HepG2 (cell line): ENCODE results near the gene TOPORS. TPM values are rescaled to one million over a fixed set of nuclear protein-coding genes. Genes with fewer than 3 reads are reported as not detected.
A peak's percentile ranks its signal among the peaks of the same experiment; 100 is the strongest.

Experiments
- ATF1 ChIP-seq: IDR thresholded peaks from 2 replicates; pipeline ENCODE4 v1.6.1; 2016; ENCODE audit warnings: mild to moderate bottlenecking, control low read depth
- CTCF ChIP-seq: sonication (generic); formaldehyde crosslinking; IDR thresholded peaks from 2 replicates; pipeline ENCODE4 v1.5.0; 2020; ENCODE audit warnings: mild to moderate bottlenecking, missing genetic modification reagents, moderate library complexity
- EEA1 ChIP-seq: sonication (generic); formaldehyde crosslinking; IDR thresholded peaks from 2 replicates; pipeline ENCODE4 v1.5.1; 2020; ENCODE audit warnings: mild to moderate bottlenecking, missing genetic modification reagents, borderline replicate concordance
- FOXK2 ChIP-seq: fragments of 450-650 bp; IDR thresholded peaks from 2 replicates; pipeline ENCODE4 v1.6.1; 2016
- KLF13 ChIP-seq: sonication (generic); formaldehyde crosslinking; IDR thresholded peaks from 2 replicates; pipeline ENCODE4 v1.4.0; 2020; ENCODE audit warnings: mild to moderate bottlenecking, missing genetic modification reagents
- NCOA5 ChIP-seq: sonication (generic); formaldehyde crosslinking; IDR thresholded peaks from 2 replicates; pipeline ENCODE4 v1.4.0; 2020; ENCODE audit warnings: missing genetic modification reagents
- SIN3A ChIP-seq: IDR thresholded peaks from 2 replicates; pipeline ENCODE4 v1.6.1; 2011; ENCODE audit warnings: low read depth, mild to moderate bottlenecking, control low read depth, low read length, borderline replicate concordance
- SMAD9 ChIP-seq: sonication (generic); formaldehyde crosslinking; IDR thresholded peaks from 2 replicates; pipeline ENCODE4 v1.5.1; 2020; ENCODE audit warnings: mild to moderate bottlenecking, missing genetic modification reagents
- THYN1 ChIP-seq: sonication (generic); formaldehyde crosslinking; IDR thresholded peaks from 2 replicates; pipeline ENCODE4 v1.8.1; 2023; ENCODE audit warnings: low read depth, mild to moderate bottlenecking, moderate library complexity, missing genetic modification reagents, borderline replicate concordance
- YEATS2 ChIP-seq: sonication (generic); formaldehyde crosslinking; IDR thresholded peaks from 2 replicates; pipeline ENCODE4 v1.4.0; 2020; ENCODE audit warnings: missing genetic modification reagents, borderline replicate concordance
- ZNF230 ChIP-seq: sonication (generic); formaldehyde crosslinking; IDR thresholded peaks from 2 replicates; pipeline ENCODE4 v1.4.0; 2020; ENCODE audit warnings: mild to moderate bottlenecking, missing genetic modification reagents
- ZNF598 ChIP-seq: sonication (generic); formaldehyde crosslinking; IDR thresholded peaks from 2 replicates; pipeline ENCODE4 v1.5.1; 2020; ENCODE audit warnings: mild to moderate bottlenecking, missing genetic modification reagents, borderline replicate concordance
- ZNF724P ChIP-seq: sonication (generic); formaldehyde crosslinking; IDR thresholded peaks from 2 replicates; pipeline ENCODE4 v1.8.0; 2022; ENCODE audit warnings: missing genetic modification reagents, borderline replicate concordance
- ZZZ3 ChIP-seq: sonication (generic); formaldehyde crosslinking; IDR thresholded peaks from 2 replicates; pipeline ENCODE4 v1.4.0; 2020; ENCODE audit warnings: missing genetic modification reagents, mild to moderate bottlenecking, borderline replicate concordance
- polyA plus RNA-seq, 8 experiments: library from polyadenylated mRNA; depleted of rRNA in 3 of 8; stranded (reverse) in 7 of 8; unstranded in 1 of 8; fragments of >200 nt; fragmentation: Illumina TruSeq in 4 of 8; extraction: Trizol in 4 of 8; gene quantifications; 2 replicates each; pipeline versions ENCODE4 v1.2.1 to v1.2.3, GENCODE V29; 2011 to 2016; ENCODE audit warnings: low read depth in 4 of 8, missing spikeins in 1 of 8, mixed read lengths in 1 of 8; ENCODE audit not compliant: insufficient read depth in 1 of 8
- total RNA-seq, 5 experiments: library from RNA; depleted of rRNA; stranded (reverse); fragments of >200 nt; fragmentation: Illumina TruSeq; extraction: Trizol; gene quantifications; 2 replicates each; pipeline ENCODE4 v1.2.3, GENCODE V29; 2016; ENCODE audit warnings: low read depth in 1 of 5
- TF ChIP-seq, protein P1 (sequence below): IDR thresholded peaks from 2 replicates; pipeline ENCODE4 v1.6.1; 2012; ENCODE audit warnings: inconsistent platforms
- TF ChIP-seq, protein P2 (sequence below): sonication (generic); formaldehyde crosslinking; IDR thresholded peaks from 2 replicates; pipeline ENCODE4 v1.4.0; 2020; ENCODE audit warnings: missing genetic modification reagents, borderline replicate concordance
- TF ChIP-seq, protein P3 (sequence below): sonication (generic); formaldehyde crosslinking; IDR thresholded peaks from 2 replicates; pipeline ENCODE4 v1.4.0; 2020; ENCODE audit warnings: missing genetic modification reagents, borderline replicate concordance
- TF ChIP-seq, protein P4 (sequence below): sonication (generic); formaldehyde crosslinking; IDR thresholded peaks from 2 replicates; pipeline ENCODE4 v1.9.0; 2022; ENCODE audit warnings: low read depth, missing genetic modification reagents

TOPORS gene
- total and polyA plus RNA-seq, 2 of the 13 experiments (the other 11 are each of a cell fraction or from before 2014, with no cell fraction given), result 6.8 to 19.6 TPM

DNA sequence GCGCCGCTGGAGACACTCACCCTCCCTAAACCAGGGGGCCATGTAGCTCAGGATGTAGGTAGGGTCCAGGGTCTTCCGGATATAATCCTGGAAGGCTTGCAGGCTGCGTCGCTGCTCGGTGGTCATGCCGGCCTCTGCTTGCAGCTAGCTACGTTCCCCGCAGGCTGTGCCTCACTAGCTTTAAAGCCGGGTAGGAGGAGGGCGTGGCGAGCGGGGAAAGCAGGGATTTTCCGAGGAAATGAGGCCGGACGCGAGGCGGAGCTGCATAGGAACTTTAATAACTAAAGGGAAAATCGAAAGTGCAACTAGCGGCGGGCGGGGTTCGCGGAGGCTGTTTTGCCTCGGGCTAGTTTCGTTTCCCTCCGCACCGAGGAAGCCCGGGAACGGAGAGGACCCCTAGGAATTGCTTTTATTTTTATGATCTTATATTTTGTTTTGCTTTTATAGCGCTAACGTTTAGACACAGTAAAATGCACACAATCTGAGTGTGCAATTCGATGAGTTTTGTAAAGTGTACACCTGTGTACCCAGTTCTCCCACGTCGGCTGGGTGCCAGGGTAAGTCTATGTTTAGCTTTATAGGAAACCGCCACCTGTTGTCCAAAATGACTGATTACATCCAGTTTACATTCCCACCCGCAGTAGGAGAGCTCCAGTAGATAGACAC, 26.2 kb downstream of the TOPORS start, which contains the start of gene RIGI (continued):
- TF ChIP-seq KLF13 (0 out of 2 replicates have a peak, but pooled peaks have one; percentile 55), SIN3A (peak; percentile 84; the same call in 1 of the 2 replicates), EEA1 (CRISPR knock-in tag) (no peak), YEATS2 (CRISPR knock-in tag) (peak; percentile 41; the same call in 1 of the 2 replicates), FOXK2 (peak; percentile 59; the same call in 1 of the 2 replicates), ATF1 (CRISPR knock-in tag) (no peak), SMAD9 (no peak), ZNF230 (no peak), CTCF (peak; percentile 75), ZNF724P (CRISPR knock-in tag) (no peak), ZNF598 (CRISPR knock-in tag) (peak; percentile 93), ZZZ3 (no peak), NCOA5 (CRISPR knock-in tag) (no peak), THYN1 (no peak)
- TF ChIP-seq, protein P1, sequence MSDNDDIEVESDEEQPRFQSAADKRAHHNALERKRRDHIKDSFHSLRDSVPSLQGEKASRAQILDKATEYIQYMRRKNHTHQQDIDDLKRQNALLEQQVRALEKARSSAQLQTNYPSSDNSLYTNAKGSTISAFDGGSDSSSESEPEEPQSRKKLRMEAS, result peak; percentile 31; the same call in 1 of the 2 replicates
- TF ChIP-seq, protein P2, sequence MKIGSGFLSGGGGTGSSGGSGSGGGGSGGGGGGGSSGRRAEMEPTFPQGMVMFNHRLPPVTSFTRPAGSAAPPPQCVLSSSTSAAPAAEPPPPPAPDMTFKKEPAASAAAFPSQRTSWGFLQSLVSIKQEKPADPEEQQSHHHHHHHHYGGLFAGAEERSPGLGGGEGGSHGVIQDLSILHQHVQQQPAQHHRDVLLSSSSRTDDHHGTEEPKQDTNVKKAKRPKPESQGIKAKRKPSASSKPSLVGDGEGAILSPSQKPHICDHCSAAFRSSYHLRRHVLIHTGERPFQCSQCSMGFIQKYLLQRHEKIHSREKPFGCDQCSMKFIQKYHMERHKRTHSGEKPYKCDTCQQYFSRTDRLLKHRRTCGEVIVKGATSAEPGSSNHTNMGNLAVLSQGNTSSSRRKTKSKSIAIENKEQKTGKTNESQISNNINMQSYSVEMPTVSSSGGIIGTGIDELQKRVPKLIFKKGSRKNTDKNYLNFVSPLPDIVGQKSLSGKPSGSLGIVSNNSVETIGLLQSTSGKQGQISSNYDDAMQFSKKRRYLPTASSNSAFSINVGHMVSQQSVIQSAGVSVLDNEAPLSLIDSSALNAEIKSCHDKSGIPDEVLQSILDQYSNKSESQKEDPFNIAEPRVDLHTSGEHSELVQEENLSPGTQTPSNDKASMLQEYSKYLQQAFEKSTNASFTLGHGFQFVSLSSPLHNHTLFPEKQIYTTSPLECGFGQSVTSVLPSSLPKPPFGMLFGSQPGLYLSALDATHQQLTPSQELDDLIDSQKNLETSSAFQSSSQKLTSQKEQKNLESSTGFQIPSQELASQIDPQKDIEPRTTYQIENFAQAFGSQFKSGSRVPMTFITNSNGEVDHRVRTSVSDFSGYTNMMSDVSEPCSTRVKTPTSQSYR (CRISPR knock-in tag), result no peak
- TF ChIP-seq, protein P3, sequence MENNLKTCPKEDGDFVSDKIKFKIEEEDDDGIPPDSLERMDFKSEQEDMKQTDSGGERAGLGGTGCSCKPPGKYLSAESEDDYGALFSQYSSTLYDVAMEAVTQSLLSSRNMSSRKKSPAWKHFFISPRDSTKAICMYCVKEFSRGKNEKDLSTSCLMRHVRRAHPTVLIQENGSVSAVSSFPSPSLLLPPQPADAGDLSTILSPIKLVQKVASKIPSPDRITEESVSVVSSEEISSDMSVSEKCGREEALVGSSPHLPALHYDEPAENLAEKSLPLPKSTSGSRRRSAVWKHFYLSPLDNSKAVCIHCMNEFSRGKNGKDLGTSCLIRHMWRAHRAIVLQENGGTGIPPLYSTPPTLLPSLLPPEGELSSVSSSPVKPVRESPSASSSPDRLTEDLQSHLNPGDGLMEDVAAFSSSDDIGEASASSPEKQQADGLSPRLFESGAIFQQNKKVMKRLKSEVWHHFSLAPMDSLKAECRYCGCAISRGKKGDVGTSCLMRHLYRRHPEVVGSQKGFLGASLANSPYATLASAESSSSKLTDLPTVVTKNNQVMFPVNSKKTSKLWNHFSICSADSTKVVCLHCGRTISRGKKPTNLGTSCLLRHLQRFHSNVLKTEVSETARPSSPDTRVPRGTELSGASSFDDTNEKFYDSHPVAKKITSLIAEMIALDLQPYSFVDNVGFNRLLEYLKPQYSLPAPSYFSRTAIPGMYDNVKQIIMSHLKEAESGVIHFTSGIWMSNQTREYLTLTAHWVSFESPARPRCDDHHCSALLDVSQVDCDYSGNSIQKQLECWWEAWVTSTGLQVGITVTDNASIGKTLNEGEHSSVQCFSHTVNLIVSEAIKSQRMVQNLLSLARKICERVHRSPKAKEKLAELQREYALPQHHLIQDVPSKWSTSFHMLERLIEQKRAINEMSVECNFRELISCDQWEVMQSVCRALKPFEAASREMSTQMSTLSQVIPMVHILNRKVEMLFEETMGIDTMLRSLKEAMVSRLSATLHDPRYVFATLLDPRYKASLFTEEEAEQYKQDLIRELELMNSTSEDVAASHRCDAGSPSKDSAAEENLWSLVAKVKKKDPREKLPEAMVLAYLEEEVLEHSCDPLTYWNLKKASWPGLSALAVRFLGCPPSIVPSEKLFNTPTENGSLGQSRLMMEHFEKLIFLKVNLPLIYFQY, result peak; percentile 45; the same call in 1 of the 2 replicates
- TF ChIP-seq, protein P4, sequence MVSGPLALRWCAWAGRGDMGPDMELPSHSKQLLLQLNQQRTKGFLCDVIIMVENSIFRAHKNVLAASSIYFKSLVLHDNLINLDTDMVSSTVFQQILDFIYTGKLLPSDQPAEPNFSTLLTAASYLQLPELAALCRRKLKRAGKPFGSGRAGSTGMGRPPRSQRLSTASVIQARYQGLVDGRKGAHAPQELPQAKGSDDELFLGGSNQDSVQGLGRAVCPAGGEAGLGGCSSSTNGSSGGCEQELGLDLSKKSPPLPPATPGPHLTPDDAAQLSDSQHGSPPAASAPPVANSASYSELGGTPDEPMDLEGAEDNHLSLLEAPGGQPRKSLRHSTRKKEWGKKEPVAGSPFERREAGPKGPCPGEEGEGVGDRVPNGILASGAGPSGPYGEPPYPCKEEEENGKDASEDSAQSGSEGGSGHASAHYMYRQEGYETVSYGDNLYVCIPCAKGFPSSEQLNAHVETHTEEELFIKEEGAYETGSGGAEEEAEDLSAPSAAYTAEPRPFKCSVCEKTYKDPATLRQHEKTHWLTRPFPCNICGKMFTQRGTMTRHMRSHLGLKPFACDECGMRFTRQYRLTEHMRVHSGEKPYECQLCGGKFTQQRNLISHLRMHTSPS (CRISPR knock-in tag), result no peak
